ENCODE data around the gene RNF213.
"Not testable (repeated sequence)": the region's sequence is repeated elsewhere in the genome, so short reads cannot be mapped to it uniquely, and the experiment has no call there.

RNF213 gene

DNA sequence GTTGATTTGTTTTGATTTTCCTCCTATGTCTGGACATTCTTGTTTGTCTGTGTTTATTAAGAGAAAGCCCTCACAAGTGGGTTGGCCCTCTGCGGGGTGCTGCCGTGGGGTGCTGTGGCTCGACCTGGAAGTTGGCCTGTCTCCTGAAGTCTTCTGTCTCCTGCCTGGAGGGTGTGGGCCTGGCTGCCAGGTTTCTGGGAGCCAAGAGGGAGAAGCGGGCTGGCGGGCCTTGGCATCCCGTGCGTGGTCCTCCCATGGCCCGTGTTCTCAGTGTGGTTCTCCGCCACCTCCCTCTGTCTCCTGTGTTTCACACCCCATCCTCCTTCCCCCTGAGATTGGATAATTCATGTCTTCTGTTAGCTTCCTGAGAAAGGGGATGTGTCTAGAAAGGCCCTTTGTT, 69.6 kb downstream of the RNF213 start:
- no peak overlapping the region for H3K4me3 ChIP-seq (ENCODE audit: low read length)
- DNase-seq (ENCODE audit: low read depth), result no peak
- TF ChIP-seq, protein P1, sequence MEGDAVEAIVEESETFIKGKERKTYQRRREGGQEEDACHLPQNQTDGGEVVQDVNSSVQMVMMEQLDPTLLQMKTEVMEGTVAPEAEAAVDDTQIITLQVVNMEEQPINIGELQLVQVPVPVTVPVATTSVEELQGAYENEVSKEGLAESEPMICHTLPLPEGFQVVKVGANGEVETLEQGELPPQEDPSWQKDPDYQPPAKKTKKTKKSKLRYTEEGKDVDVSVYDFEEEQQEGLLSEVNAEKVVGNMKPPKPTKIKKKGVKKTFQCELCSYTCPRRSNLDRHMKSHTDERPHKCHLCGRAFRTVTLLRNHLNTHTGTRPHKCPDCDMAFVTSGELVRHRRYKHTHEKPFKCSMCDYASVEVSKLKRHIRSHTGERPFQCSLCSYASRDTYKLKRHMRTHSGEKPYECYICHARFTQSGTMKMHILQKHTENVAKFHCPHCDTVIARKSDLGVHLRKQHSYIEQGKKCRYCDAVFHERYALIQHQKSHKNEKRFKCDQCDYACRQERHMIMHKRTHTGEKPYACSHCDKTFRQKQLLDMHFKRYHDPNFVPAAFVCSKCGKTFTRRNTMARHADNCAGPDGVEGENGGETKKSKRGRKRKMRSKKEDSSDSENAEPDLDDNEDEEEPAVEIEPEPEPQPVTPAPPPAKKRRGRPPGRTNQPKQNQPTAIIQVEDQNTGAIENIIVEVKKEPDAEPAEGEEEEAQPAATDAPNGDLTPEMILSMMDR (conservative IDR thresholded peaks at IDR 0.05; ENCODE audit: low read depth, low read length), result no peak

DNA sequence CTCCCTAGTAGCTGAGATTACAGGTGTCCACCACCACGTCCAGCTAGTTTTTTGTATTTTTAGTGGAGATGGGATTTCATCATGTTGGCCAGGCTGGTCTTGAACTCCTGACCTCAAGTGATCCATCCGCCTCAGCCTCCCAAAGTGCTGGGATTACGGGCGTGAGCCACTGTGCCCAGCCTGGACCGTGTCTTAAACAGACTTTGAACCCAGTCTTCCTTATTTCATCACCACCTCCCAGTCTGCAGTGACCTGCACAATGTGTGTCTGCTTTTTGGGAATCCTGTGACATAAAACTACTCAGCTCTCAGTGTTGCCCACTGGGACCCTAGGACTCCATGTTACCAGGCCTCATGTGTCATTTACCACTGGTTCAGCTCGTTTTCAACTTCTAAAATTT, 70.3 kb downstream of the RNF213 start:
- not testable (repeated sequence) for DNase-seq (ENCODE audit: low read depth)

DNA sequence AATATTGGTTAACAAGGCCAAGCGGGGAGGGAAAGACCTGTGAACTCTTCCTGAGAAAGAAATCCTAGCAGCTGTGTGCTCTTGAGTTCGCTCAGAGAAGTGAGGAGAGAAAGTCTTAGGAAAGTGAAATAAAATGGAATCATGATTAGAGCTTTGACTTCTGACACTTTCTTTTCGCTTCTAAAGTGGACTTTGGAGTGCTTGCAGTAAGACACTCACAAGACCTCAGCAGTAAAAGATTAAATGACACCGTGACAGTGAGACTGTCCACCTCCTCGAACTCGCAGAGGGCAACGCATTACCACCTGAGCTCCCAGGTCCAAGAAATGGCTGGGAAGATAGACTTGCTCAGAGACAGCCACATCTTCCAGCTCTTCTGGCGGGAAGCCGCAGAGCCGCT, 71.2 kb downstream of the RNF213 start:
- no peak for DNase-seq (ENCODE audit: low read depth)
- no peak overlapping the region for H3K4me3 ChIP-seq (ENCODE audit: low read length)
- TF ChIP-seq, protein P1 (conservative IDR thresholded peaks at IDR 0.05; ENCODE audit: low read depth, low read length), result no peak

More for the DNA sequence above, 70.3 kb downstream of the RNF213 start:
- H3K4me3 ChIP-seq (ENCODE audit: low read length), result not testable (repeated sequence)

DNA sequence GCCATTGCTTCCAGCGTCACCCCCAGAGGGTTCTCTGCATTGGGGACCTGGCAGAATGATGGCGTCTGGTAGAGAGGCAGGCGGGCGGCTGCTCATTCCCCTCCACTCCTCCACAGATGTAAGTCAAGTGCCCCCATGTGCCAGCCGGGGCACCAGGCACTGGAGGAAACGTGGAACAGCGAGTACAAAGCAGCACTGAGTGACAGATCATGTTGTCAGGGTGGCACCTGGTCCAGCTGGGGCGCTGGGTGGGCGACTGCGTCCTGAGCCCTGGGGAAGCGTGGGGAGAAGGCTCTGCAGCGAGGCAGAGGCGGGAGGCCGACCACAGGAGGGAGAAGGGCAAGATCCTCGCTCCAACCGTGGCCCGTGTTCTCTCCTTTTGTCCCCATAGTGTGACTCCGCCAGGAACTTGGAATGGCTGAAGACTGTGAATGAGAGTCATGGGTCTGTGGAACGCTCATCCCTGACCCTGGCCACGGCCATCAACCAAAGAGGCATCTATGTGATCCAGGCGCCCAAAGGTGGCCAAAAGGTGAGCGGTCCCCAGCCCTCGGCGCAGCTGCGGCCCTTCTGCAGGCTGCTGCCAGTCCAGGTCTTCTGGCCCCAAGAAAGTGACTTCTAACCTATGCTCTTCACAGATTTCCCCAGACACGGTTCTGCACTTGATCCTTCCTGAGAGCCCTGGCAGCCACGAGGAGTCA, 76.7 kb downstream of the RNF213 start:
- DNase-seq (ENCODE audit: low read depth), result no peak
- no peak overlapping the region for H3K4me3 ChIP-seq (ENCODE audit: low read length)
- TF ChIP-seq, protein P1 (conservative IDR thresholded peaks at IDR 0.05; ENCODE audit: low read depth, low read length), result no peak

DNA sequence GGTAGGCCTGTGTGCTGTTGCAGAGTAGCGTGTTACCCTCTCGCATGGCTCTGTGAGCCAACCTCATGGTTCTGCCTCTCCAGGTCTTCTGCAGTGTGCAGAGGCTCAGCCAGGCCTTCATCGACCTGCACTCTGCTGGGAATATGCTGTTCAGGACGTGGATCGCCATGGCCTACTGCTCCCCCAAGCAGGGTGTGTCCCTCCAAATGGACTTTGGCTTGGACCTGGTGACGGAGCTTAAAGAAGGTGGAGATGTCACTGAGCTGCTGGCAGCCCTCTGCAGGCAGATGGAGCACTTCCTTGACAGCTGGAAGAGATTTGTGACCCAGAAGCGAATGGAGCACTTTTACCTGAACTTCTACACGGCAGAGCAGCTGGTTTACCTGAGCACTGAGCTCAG, 78.5 kb downstream of the RNF213 start:
- no peak for DNase-seq (ENCODE audit: low read depth)
- H3K4me3 ChIP-seq (ENCODE audit: low read length), result no peak overlapping the region
- TF ChIP-seq, protein P1 (conservative IDR thresholded peaks at IDR 0.05; ENCODE audit: low read depth, low read length), result no peak

DNA sequence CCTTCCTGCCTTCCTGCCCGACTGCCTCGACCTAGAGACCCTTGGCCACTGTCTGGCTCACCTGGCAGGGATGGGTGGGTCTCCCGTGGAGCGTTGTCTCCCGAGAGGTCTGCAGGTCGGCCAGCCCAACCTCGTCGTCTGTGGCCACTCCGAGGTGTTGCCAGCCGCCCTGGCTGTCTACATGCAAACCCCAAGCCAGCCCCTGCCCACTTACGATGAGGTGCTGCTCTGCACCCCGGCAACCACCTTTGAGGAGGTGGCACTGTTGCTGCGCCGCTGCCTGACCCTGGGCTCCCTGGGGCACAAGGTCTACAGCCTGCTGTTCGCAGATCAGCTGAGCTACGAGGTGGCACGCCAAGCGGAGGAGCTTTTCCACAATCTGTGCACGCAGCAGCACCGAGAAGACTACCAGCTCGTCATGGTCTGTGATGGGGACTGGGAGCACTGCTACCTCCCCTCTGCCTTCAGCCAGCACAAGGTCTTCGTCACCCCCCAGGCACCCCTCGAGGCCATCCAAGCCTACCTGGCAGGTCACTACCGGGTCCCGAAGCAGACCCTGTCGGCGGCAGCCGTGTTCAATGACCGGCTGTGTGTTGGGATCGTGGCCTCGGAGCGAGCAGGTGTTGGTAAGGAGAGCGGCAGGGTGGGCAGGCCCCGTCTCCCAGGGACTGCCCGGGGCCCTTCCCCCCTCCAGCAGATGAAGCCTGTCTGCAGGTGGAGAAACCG, 79.2 kb downstream of the RNF213 start:
- TF ChIP-seq, protein P1 (conservative IDR thresholded peaks at IDR 0.05; ENCODE audit: low read depth, low read length), result no peak
- no peak for DNase-seq (ENCODE audit: low read depth)
- H3K4me3 ChIP-seq (ENCODE audit: low read length), result no peak overlapping the region

DNA sequence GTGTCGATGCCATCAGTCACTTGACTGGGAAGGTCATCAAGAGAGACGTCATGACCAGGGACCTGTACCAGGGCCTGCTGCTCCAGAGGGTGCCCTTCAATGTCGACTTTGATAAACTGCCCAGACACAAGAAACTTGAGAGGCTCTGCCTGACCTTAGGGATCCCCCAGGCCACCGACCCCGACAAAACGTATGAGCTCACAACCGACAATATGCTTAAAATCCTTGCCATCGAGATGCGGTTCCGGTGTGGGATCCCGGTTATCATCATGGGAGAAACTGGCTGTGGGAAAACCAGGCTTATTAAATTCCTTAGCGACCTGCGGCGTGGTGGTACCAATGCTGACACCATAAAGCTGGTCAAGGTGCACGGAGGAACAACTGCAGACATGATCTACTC, 84.7 kb downstream of the RNF213 start:
- H3K4me3 ChIP-seq (ENCODE audit: low read length), result no peak overlapping the region
- TF ChIP-seq, protein P1 (conservative IDR thresholded peaks at IDR 0.05; ENCODE audit: low read depth, low read length), result no peak
- DNase-seq (ENCODE audit: low read depth), result no peak
